Measurements from ENCODE around the gene MRAS. TPM values are rescaled to one million over a fixed set of nuclear protein-coding genes. Genes with fewer than 3 reads are reported as not detected.
"Not testable (repeated sequence)": the region's sequence is repeated elsewhere in the genome, so short reads cannot be mapped to it uniquely, and the experiment has no call there.

Gene MRAS
- total RNA-seq, 2 donors from 2014 or later = 174 to 288 TPM

- no peak for TF ChIP-seq CTCF (IDR thresholded peaks at IDR 0.05)
- no peak for DNase-seq (ENCODE audit: low spot score)
- Histone ChIP-seq H3K27me3 (no peaks in the 10 kb centered on the region), H3K4me1 (peaks cover 0 to 63% of the 10 kb centered on the region in 2 donors), H3K27ac (peak overlapping the region; percentile 74 to 95), H3K4me3 (no peak overlapping the region), H3K9me3 (no peaks in the 10 kb centered on the region), H3K36me3 (peaks cover 28% of the 10 kb centered on the region)
Measured at GRCh38 chr3:138375447-138375846, 27.1 kb downstream of the MRAS start.

GRCh38 chr3:138376663-138377062 is 28.3 kb downstream of the MRAS start:
- DNase-seq (ENCODE audit: low spot score) = no peak
- H3K4me1 ChIP-seq = peaks cover 0 to 63% of the 10 kb centered on the region in 2 donors
- peak overlapping the region; percentile 74 to 95 for H3K27ac ChIP-seq
- H3K9me3 ChIP-seq = no peaks in the 10 kb centered on the region
- H3K4me3 ChIP-seq = no peak overlapping the region
- H3K36me3 ChIP-seq = peaks cover 28% of the 10 kb centered on the region
- no peaks in the 10 kb centered on the region for H3K27me3 ChIP-seq
- no peak for TF ChIP-seq CTCF (IDR thresholded peaks at IDR 0.05)

GRCh38 chr3:138377212-138377611 is 28.8 kb downstream of the MRAS start:
- H3K4me3 ChIP-seq; DNase-seq (ENCODE audit: low spot score); H3K27me3 ChIP-seq; H3K9me3 ChIP-seq: not testable (repeated sequence)
- H3K4me1 ChIP-seq = peaks cover 0 to 63% of the 10 kb centered on the region in 2 donors
- peaks cover 28% of the 10 kb centered on the region for H3K36me3 ChIP-seq
- peak overlapping the region; percentile 74 to 95 for H3K27ac ChIP-seq

- Histone ChIP-seq H3K27ac (peak overlapping the region; percentile 74 to 95), H3K36me3 (peaks cover 28% of the 10 kb centered on the region), H3K4me3 (no peak overlapping the region), H3K27me3 (no peaks in the 10 kb centered on the region), H3K4me1 (peaks cover 0 to 66% of the 10 kb centered on the region in 2 donors), H3K9me3 (no peaks in the 10 kb centered on the region)
- no peak for DNase-seq (ENCODE audit: low spot score)
- no peak for TF ChIP-seq CTCF (IDR thresholded peaks at IDR 0.05)
Measured at GRCh38 chr3:138377804-138378203, 29.4 kb downstream of the MRAS start.

- peaks cover 0 to 72% of the 10 kb centered on the region in 2 donors for H3K4me1 ChIP-seq
- H3K27me3 ChIP-seq = no peaks in the 10 kb centered on the region
- DNase-seq (ENCODE audit: low spot score) = no peak
- no peak for TF ChIP-seq CTCF (IDR thresholded peaks at IDR 0.05)
- H3K4me3 ChIP-seq = no peak overlapping the region
- peaks cover 28% of the 10 kb centered on the region for H3K36me3 ChIP-seq
- H3K27ac ChIP-seq = peak overlapping the region; percentile 74 to 95
- no peaks in the 10 kb centered on the region for H3K9me3 ChIP-seq
Measured at GRCh38 chr3:138378331-138378730, 30.0 kb downstream of the MRAS start.

- H3K27ac ChIP-seq = peak overlapping the region; percentile 74 to 95
- peaks cover 0 to 77% of the 10 kb centered on the region in 2 donors for H3K4me1 ChIP-seq
- no peak for TF ChIP-seq CTCF (IDR thresholded peaks at IDR 0.05)
- H3K27me3 ChIP-seq = no peaks in the 10 kb centered on the region
- DNase-seq (ENCODE audit: low spot score) = no peak
- H3K4me3 ChIP-seq = no peak overlapping the region
- H3K36me3 ChIP-seq = peaks cover 28% of the 10 kb centered on the region
- H3K9me3 ChIP-seq = no peaks in the 10 kb centered on the region
Measured at GRCh38 chr3:138378990-138379389, 30.6 kb downstream of the MRAS start.
